ENCODE data around the gene CREB3L1. TPM values are rescaled to one million over a fixed set of nuclear protein-coding genes. Genes with fewer than 3 reads are reported as not detected.

Gene CREB3L1
- total RNA-seq, 6 experiments from 2014 or later: 0.07 to 0.37 (median 0.24) TPM

DNA sequence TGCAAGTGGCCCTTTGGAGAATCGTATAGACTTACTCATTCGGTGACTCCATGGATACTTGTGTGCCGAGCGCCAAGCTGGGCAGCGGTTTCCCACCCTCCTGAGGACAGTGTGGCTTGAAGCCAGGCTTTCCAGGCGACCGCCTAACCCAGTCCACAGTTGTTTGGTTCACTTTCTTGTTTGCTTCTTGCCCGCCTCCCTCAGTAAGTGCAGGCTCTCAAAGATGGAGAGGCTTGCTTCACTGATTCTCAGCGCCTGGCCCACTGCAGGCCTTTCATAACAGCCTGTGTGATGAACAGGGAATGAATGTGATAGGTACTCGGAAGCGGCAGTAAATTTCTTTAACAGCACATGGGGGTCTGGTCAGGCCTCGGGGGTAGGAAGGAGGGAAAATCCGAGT, 92.8 kb downstream of the CREB3L1 start:
- WGBS (ENCODE audit: insufficient coverage, low coverage, low lambda C conversion rate, missing lambda C conversion rate): 95% methylated on average over 5 of the region's 13 CpGs
- intact Hi-C loops (cut with DNase I): no loop called here
- peaks cover 0 to 20% (median 12%) of the 10 kb centered on the region in 4 donors for H3K36me3 ChIP-seq
- H3K27me3 ChIP-seq: no peaks in the 10 kb centered on the region
- no peak for DNase-seq
- TF ChIP-seq POLR2A (IDR thresholded peaks at IDR 0.05): no peak
- TF ChIP-seq, protein P1, sequence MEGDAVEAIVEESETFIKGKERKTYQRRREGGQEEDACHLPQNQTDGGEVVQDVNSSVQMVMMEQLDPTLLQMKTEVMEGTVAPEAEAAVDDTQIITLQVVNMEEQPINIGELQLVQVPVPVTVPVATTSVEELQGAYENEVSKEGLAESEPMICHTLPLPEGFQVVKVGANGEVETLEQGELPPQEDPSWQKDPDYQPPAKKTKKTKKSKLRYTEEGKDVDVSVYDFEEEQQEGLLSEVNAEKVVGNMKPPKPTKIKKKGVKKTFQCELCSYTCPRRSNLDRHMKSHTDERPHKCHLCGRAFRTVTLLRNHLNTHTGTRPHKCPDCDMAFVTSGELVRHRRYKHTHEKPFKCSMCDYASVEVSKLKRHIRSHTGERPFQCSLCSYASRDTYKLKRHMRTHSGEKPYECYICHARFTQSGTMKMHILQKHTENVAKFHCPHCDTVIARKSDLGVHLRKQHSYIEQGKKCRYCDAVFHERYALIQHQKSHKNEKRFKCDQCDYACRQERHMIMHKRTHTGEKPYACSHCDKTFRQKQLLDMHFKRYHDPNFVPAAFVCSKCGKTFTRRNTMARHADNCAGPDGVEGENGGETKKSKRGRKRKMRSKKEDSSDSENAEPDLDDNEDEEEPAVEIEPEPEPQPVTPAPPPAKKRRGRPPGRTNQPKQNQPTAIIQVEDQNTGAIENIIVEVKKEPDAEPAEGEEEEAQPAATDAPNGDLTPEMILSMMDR (IDR thresholded peaks at IDR 0.05): no peak
- no peak overlapping the region for H3K4me3 ChIP-seq
- H3K27ac ChIP-seq: no peak overlapping the region
- ATAC-seq: no peak
- H3K9me3 ChIP-seq: no peaks in the 10 kb centered on the region
- no peaks in the 10 kb centered on the region for H3K4me1 ChIP-seq

Other genes starting within 250 kb of the CREB3L1 start
- 10 to 100 TPM in 5 of 6 experiments, 1 to 10 TPM in 1; 9.2 to 17.1 (median 10.4) TPM for gene PHF21A, start 156.2 kb upstream of the CREB3L1 start, total RNA-seq
- gene DGKZ, start 69.8 kb downstream of the CREB3L1 start, total RNA-seq: 10 to 100 TPM; 10.7 to 57.9 (median 16.0) TPM
- gene MDK, start 104.0 kb downstream of the CREB3L1 start, total RNA-seq: 1 to 10 TPM in 5 of 6 experiments, under 1 TPM in 1; 0.35 to 6.4 (median 4.2) TPM
- not detected for gene CHRM4, start 114.1 kb downstream of the CREB3L1 start, total RNA-seq

All from right lobe of liver (tissue), 6 donors.